DND-41 (cell line): ENCODE data around the gene TMEM11.

Experiments
- ATAC-seq: fragments of 200-7000 bp; cut with Tn5 transposase; 3 replicates; pipeline ENCODE4 v1.9.1; 2021; ENCODE audit warnings: low read depth; ENCODE audit not compliant: insufficient read depth
- DNase-seq: peaks from one replicate; pipeline ENCODE4 v3.0.0-alpha.2; 2020
- H2AFZ ChIP-seq: 2 replicates; pipeline ENCODE4 v1.6.0; 2012; ENCODE audit warnings: low read depth, low read length
- H3K27ac ChIP-seq: 2 replicates; pipeline ENCODE4 v1.5.1; 2012; ENCODE audit warnings: low read length, inconsistent platforms
- H3K27me3 ChIP-seq: fragments of 200-600 bp; sonication (generic); 2 replicates; pipeline ENCODE4 v1.6.0; 2012; ENCODE audit warnings: low read length, mild to moderate bottlenecking, inconsistent platforms; ENCODE audit not compliant: insufficient read depth, poor library complexity
- H3K36me3 ChIP-seq: 2 replicates; pipeline ENCODE4 v1.5.1; 2012; ENCODE audit warnings: low read length, inconsistent platforms; ENCODE audit not compliant: insufficient read depth
- H3K4me1 ChIP-seq: 2 replicates; pipeline ENCODE4 v1.5.1; 2012; ENCODE audit warnings: mild to moderate bottlenecking, low read length; ENCODE audit not compliant: insufficient read depth
- H3K4me2 ChIP-seq: 2 replicates; pipeline ENCODE4 v1.6.0; 2012; ENCODE audit warnings: mild to moderate bottlenecking, moderate library complexity, low read length, inconsistent platforms; ENCODE audit not compliant: insufficient read depth
- H3K4me3 ChIP-seq, 2 experiments: fragments of 200-600 bp in 1 of 2; shearing (Covaris generic) in 1 of 2; 2 replicates each; pipeline ENCODE4 v1.5.1; 2012 to 2016; ENCODE audit warnings: inconsistent platforms in 2 of 2, low read length in 2 of 2, mild to moderate bottlenecking in 2 of 2, low read depth in 1 of 2, moderate library complexity in 1 of 2
- H3K79me2 ChIP-seq: 2 replicates; pipeline ENCODE4 v1.6.0; 2012; ENCODE audit warnings: low read length, inconsistent platforms; ENCODE audit not compliant: insufficient read depth
- H3K9ac ChIP-seq: 2 replicates; pipeline ENCODE4 v1.6.0; 2012; ENCODE audit warnings: low read depth, mild to moderate bottlenecking, inconsistent platforms, low read length, moderate library complexity
- H3K9me3 ChIP-seq: 2 replicates; pipeline ENCODE4 v1.5.1; 2012; ENCODE audit warnings: low read length, moderate library complexity, mild to moderate bottlenecking, inconsistent platforms; ENCODE audit not compliant: insufficient read depth, severe bottlenecking
- H4K20me1 ChIP-seq: 2 replicates; pipeline ENCODE4 v1.6.0; 2012; ENCODE audit warnings: low read length; ENCODE audit not compliant: insufficient read depth
- CTCF ChIP-seq: IDR thresholded peaks from 2 replicates; pipeline ENCODE4 v1.5.1; 2012; ENCODE audit warnings: borderline replicate concordance, low read length, moderate library complexity, mild to moderate bottlenecking; ENCODE audit not compliant: poor library complexity, severe bottlenecking; ENCODE audit errors: extremely low read depth
- EZH2 ChIP-seq: IDR thresholded peaks from 3 replicates; pipeline ENCODE4 v1.6.1; 2012; ENCODE audit warnings: borderline replicate concordance, low read depth, mild to moderate bottlenecking, moderate library complexity, low read length, inconsistent platforms; ENCODE audit not compliant: severe bottlenecking

TMEM11 gene

DNA sequence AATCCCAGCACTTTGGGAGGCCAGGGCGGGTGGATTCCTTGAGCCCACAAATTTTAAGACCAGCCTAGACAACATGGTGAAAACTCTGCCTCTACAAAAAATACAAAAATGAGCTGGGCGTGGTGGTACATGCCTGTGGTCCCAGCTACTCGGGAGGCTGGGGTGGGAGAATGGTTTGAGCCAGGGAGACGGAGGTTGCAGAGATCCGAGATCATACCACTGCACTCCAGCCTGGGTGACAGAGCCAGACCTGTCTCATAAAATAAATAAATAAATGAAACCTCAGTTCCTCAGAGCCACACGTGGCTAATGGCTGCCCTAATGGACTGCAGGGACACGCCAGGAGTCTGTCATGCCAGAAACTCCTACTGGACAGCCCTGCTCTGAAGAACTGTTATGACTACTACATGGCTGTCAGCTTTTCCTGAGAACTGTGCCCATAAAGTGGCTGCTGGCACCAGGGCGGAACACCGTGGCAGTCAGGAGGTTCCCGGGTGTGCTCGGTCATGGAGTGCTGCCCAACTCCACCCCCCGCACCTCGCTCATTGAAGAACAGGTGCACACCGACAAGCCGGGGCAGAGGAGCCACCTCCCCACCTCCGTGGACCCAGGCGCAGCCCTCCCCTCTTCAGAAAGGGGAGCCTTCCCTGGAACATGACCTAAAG is 4.3 kb downstream of the TMEM11 start:
- Histone ChIP-seq H3K27ac (no peak overlapping the region), H3K4me1 (peaks cover 32% of the 10 kb centered on the region), H3K36me3 (peaks cover 61% of the 10 kb centered on the region)

GRCh38 chr17:21208352-21208751 is 5.6 kb downstream of the TMEM11 start:
- peaks cover 92% of the 10 kb centered on the region for H4K20me1 ChIP-seq

More for the DNA sequence above, 4.3 kb downstream of the TMEM11 start:
- H3K9ac ChIP-seq, result no peak overlapping the region
- ATAC-seq, result no peak
- no peak overlapping the region for H3K4me3 ChIP-seq
- no peaks in the 10 kb centered on the region for H3K27me3 ChIP-seq
- H3K4me2 ChIP-seq, result no peak overlapping the region
- no peak overlapping the region for H2AFZ ChIP-seq
- TF ChIP-seq CTCF (no peak), EZH2 (no peak)
- H4K20me1 ChIP-seq, result peaks cover 85% of the 10 kb centered on the region
- peaks cover 93% of the 10 kb centered on the region for H3K79me2 ChIP-seq
- H3K9me3 ChIP-seq, result no peaks in the 10 kb centered on the region
- DNase-seq, result no peak

DNA sequence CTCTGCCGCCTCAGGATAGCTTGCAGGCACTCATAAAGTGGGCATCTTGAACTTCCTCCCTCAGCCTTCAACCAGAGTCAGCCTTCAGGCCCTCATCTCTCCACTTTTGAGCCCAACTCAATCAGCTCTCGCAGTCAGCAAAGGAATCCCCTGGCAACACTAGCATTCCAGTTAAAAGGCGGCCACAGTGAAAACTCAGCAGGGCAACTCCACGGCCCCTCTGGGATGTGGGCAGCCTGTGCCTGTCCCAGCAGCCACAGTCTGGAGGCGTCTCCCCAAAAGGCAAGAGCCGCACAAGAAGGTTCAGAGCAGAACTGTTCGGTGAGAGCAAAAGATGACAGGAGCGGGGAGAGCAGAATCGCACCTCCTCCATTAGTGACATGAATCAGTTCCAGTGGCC is 9.0 kb downstream of the TMEM11 start:
- H3K79me2 ChIP-seq, result peaks cover 97% of the 10 kb centered on the region
- H3K4me3 ChIP-seq, result no peak overlapping the region
- TF ChIP-seq CTCF (no peak), EZH2 (no peak)
- H3K9ac ChIP-seq, result no peak overlapping the region
- H2AFZ ChIP-seq, result no peak overlapping the region
- no peak for DNase-seq
- no peaks in the 10 kb centered on the region for H3K9me3 ChIP-seq
- H3K36me3 ChIP-seq, result peaks cover 58% of the 10 kb centered on the region
- no peak overlapping the region for H3K4me2 ChIP-seq
- no peak for ATAC-seq
- H3K27me3 ChIP-seq, result no peaks in the 10 kb centered on the region
- peaks cover 92% of the 10 kb centered on the region for H4K20me1 ChIP-seq
- no peak overlapping the region for H3K27ac ChIP-seq
- H3K4me1 ChIP-seq, result no peaks in the 10 kb centered on the region

More at GRCh38 chr17:21208352-21208751, 5.6 kb downstream of the TMEM11 start:
- Histone ChIP-seq H3K4me2 (no peak overlapping the region), H3K27ac (no peak overlapping the region), H3K9ac (no peak overlapping the region), H3K9me3 (no peaks in the 10 kb centered on the region), H3K4me3 (no peak overlapping the region), H3K27me3 (no peaks in the 10 kb centered on the region), H3K79me2 (peaks cover 97% of the 10 kb centered on the region), H2AFZ (no peak overlapping the region), H3K4me1 (peaks cover 32% of the 10 kb centered on the region), H3K36me3 (peaks cover 55% of the 10 kb centered on the region)
- ATAC-seq, result no peak
- no peak for DNase-seq
- no peak for TF ChIP-seq CTCF
- TF ChIP-seq EZH2, result no peak

GRCh38 chr17:21202512-21202911 is 11.4 kb downstream of the TMEM11 start:
- DNase-seq (no peak), ATAC-seq (no peak)
- H3K9me3 ChIP-seq, result no peaks in the 10 kb centered on the region
- no peak overlapping the region for H3K4me3 ChIP-seq
- no peaks in the 10 kb centered on the region for H3K27me3 ChIP-seq
- H3K4me2 ChIP-seq, result no peak overlapping the region
- H3K27ac ChIP-seq, result no peak overlapping the region
- peaks cover 94% of the 10 kb centered on the region for H4K20me1 ChIP-seq
- peaks cover 59% of the 10 kb centered on the region for H3K36me3 ChIP-seq
- no peak overlapping the region for H2AFZ ChIP-seq
- H3K79me2 ChIP-seq, result peaks cover 98% of the 10 kb centered on the region
- TF ChIP-seq CTCF, result no peak
- H3K4me1 ChIP-seq, result no peaks in the 10 kb centered on the region
- H3K9ac ChIP-seq, result no peak overlapping the region
